ENCODE results near the gene SH3GLB2.
"Not testable (repeated sequence)": the region's sequence is repeated elsewhere in the genome, so short reads cannot be mapped to it uniquely, and the experiment has no call there.

The SH3GLB2 gene

GRCh38 chr9:128979111-128979510, 49.0 kb downstream of the SH3GLB2 start:
- H3K4me3 ChIP-seq (ENCODE audit: low read length): no peak overlapping the region
- H3K9ac ChIP-seq (ENCODE audit: low read depth, low read length): no peak overlapping the region
- H3K4me1 ChIP-seq (ENCODE audit: insufficient read depth, low read length): no peaks in the 10 kb centered on the region
- H3K36me3 ChIP-seq (ENCODE audit: insufficient read depth, low read depth, low read length): peaks cover 91% of the 10 kb centered on the region
- no peaks in the 10 kb centered on the region for H3K27me3 ChIP-seq (ENCODE audit: insufficient read depth, low read length)
- H3K9me3 ChIP-seq (ENCODE audit: insufficient read depth, low read depth, low read length): no peaks in the 10 kb centered on the region
- no peak overlapping the region for H3K27ac ChIP-seq (ENCODE audit: low read length)

GRCh38 chr9:128972956-128973355, 55.2 kb downstream of the SH3GLB2 start:
- Histone ChIP-seq H3K9me3 (ENCODE audit: insufficient read depth, low read depth, low read length) (no peaks in the 10 kb centered on the region), H3K27ac (ENCODE audit: low read length) (no peak overlapping the region), H3K4me1 (ENCODE audit: insufficient read depth, low read length) (no peaks in the 10 kb centered on the region), H3K4me3 (ENCODE audit: low read length) (no peak overlapping the region), H3K9ac (ENCODE audit: low read depth, low read length) (no peak overlapping the region), H3K36me3 (ENCODE audit: insufficient read depth, low read depth, low read length) (peaks cover 98% of the 10 kb centered on the region), H3K27me3 (ENCODE audit: insufficient read depth, low read length) (no peaks in the 10 kb centered on the region)

DNA sequence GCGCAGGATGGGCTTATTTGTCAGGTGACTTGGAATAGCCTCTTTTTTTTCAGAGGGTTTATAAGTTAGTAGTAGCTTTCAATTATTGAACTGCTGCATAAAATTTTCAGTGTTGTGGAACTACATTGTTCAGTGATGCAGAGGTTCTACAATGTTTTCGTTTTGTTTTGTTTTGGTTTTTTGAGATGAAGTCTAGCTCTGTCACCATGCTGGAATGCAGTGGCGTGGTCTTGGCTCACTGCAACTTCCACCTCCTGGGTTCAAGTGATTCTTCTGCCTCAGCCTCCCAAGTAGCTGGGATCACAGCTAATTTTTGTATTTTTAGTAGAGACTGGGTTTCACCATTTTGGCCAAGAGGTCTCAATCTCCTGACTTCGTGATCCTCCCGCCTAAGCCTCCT, 58.6 kb downstream of the SH3GLB2 start:
- Histone ChIP-seq H3K4me1 (ENCODE audit: insufficient read depth, low read length) (no peaks in the 10 kb centered on the region), H3K9ac (ENCODE audit: low read depth, low read length) (no peak overlapping the region), H3K9me3 (ENCODE audit: insufficient read depth, low read depth, low read length) (no peaks in the 10 kb centered on the region), H3K27ac (ENCODE audit: low read length) (no peak overlapping the region), H3K36me3 (ENCODE audit: insufficient read depth, low read depth, low read length) (peaks cover 90% of the 10 kb centered on the region), H3K27me3 (ENCODE audit: insufficient read depth, low read length) (no peaks in the 10 kb centered on the region), H3K4me3 (ENCODE audit: low read length) (no peak overlapping the region)

- not testable (repeated sequence) for H3K27me3 ChIP-seq (ENCODE audit: insufficient read depth, low read length); H3K9me3 ChIP-seq (ENCODE audit: insufficient read depth, low read depth, low read length); H3K4me3 ChIP-seq (ENCODE audit: low read length); H3K4me1 ChIP-seq (ENCODE audit: insufficient read depth, low read length); H3K27ac ChIP-seq (ENCODE audit: low read length); H3K9ac ChIP-seq (ENCODE audit: low read depth, low read length)
- H3K36me3 ChIP-seq (ENCODE audit: insufficient read depth, low read depth, low read length): peaks cover 90% of the 10 kb centered on the region
Observed at GRCh38 chr9:128961403-128961802, 66.7 kb downstream of the SH3GLB2 start.
